Stimulated activated CD8-positive, alpha-beta memory T cell treated with anti-CD3 and anti-CD28 coated beads, Interleukin-12 subunit alpha, Interleukin-12 subunit beta, amount 100 ng/mL, for 4 hours (primary cell): ENCODE measurements around the gene ZGRF1.
"Not testable (repeated sequence)": the region's sequence is repeated elsewhere in the genome, so short reads cannot be mapped to it uniquely, and the experiment has no call there.

Source experiments
- DNase-seq: peaks from one replicate; pipeline ENCODE4 v3.0.0-alpha.2; 2020; ENCODE audit warnings: low read depth

ZGRF1 gene

GRCh38 chr4:112636688-112637551 is at the start of gene ZGRF1, which contains the start of gene LARP7:
TSS of gene ZGRF1 (minus strand) at chr4:112636909. CDS start at chr4:112633176, 3,733 bp downstream.
TSS of gene LARP7 (plus strand) at chr4:112637143. CDS start at chr4:112644670, 7,527 bp downstream.
- DNase-seq, result peak; percentile 94

- no peak for DNase-seq
These were observed 44.3 kb upstream of the ZGRF1 start for GRCh38 chr4:112680996-112681395.

GRCh38 chr4:112677519-112678091 is 40.9 kb upstream of the ZGRF1 start:
- DNase-seq, result no peak

GRCh38 chr4:112674376-112674775 is 37.7 kb upstream of the ZGRF1 start:
- DNase-seq, result no peak

GRCh38 chr4:112673686-112674085 is 37.0 kb upstream of the ZGRF1 start:
- no peak for DNase-seq

GRCh38 chr4:112673076-112673475 is 36.4 kb upstream of the ZGRF1 start:
- no peak for DNase-seq

- DNase-seq, result no peak
These were observed 31.4 kb upstream of the ZGRF1 start for GRCh38 chr4:112668131-112668530.

GRCh38 chr4:112664611-112665010 is 27.9 kb upstream of the ZGRF1 start:
- no peak for DNase-seq

GRCh38 chr4:112656115-112656514 is 19.4 kb upstream of the ZGRF1 start:
- not testable (repeated sequence) for DNase-seq

GRCh38 chr4:112655270-112655669 is 18.6 kb upstream of the ZGRF1 start:
- DNase-seq, result no peak

- no peak for DNase-seq
These were observed 15.5 kb upstream of the ZGRF1 start for GRCh38 chr4:112652216-112652615.

GRCh38 chr4:112651641-112652040 is 14.9 kb upstream of the ZGRF1 start:
- no peak for DNase-seq

- DNase-seq, result no peak
These were observed 13.6 kb upstream of the ZGRF1 start for GRCh38 chr4:112650332-112650731.

- no peak for DNase-seq
These were observed 12.3 kb upstream of the ZGRF1 start for GRCh38 chr4:112649055-112649408.

GRCh38 chr4:112648263-112649054 is 11.8 kb upstream of the ZGRF1 start:
- DNase-seq, result no peak

GRCh38 chr4:112647785-112648184 is 11.1 kb upstream of the ZGRF1 start:
- no peak for DNase-seq

GRCh38 chr4:112646632-112647537 is 10.2 kb upstream of the ZGRF1 start:
- no peak for DNase-seq

- DNase-seq, result no peak
These were observed 9.0 kb upstream of the ZGRF1 start for GRCh38 chr4:112645541-112646329.

- not testable (repeated sequence) for DNase-seq
These were observed 8.2 kb upstream of the ZGRF1 start for GRCh38 chr4:112644595-112645535.

- no peak for DNase-seq
These were observed 5.8 kb upstream of the ZGRF1 start for GRCh38 chr4:112642526-112642925.
